Activated B cell treated with CpG ODN at 0.5 μM for 24 hours (primary cell): Measurements from ENCODE around the gene PLTP. TPM values are rescaled to one million over a fixed set of nuclear protein-coding genes. Genes with fewer than 3 reads are reported as not detected.

Experiments used
- ATAC-seq: fragments of 200-7000 bp; cut with Tn5 transposase; one replicate; pipeline ENCODE4 v1.10.0; 2021; ENCODE audit warnings: low read depth, mild to moderate bottlenecking, moderate library complexity
- CTCF ChIA-PET: fragments of 350-600 bp; sonication (Branson Sonifier 250); formaldehyde crosslinking; loops from one replicate; lab custom pipeline; 2021; ENCODE audit warnings: antibody characterized with exemption; lab: Charles Lee
- POLR2A ChIA-PET: fragments of 350-600 bp; sonication (Branson Sonifier 250); formaldehyde crosslinking; loops from one replicate; lab custom pipeline; 2021; ENCODE audit warnings: antibody characterized with exemption; lab: Charles Lee
- DNase-seq: peaks from one replicate; pipeline ENCODE4 v3.0.0; 2022
- H3K27ac Mint-ChIP-seq: one replicate; pipeline ENCODE4 v1.8.0; 2020; ENCODE audit warnings: mixed read lengths
- H3K27me3 Mint-ChIP-seq: one replicate; pipeline ENCODE4 v1.8.0; 2021; ENCODE audit warnings: mixed read lengths
- H3K36me3 Mint-ChIP-seq: one replicate; pipeline ENCODE4 v1.8.0; 2021; ENCODE audit warnings: low read depth, mixed read lengths
- H3K4me1 Mint-ChIP-seq: one replicate; pipeline ENCODE4 v1.8.0; 2021; ENCODE audit warnings: mixed read lengths
- H3K4me3 Mint-ChIP-seq: one replicate; pipeline ENCODE4 v1.8.0; 2020; ENCODE audit warnings: mild to moderate bottlenecking, mixed read lengths
- H3K9me3 Mint-ChIP-seq: one replicate; pipeline ENCODE4 v1.8.0; 2020; ENCODE audit warnings: mixed read lengths
- CTCF ChIP-seq: fragments of 200-600 bp; IDR thresholded peaks from one replicate; pipeline ENCODE4 v1.8.0; 2022; ENCODE audit warnings: antibody characterized with exemption, mild to moderate bottlenecking
- intact Hi-C: fragments of 100-400 bp; cut with micrococcal nuclease; formaldehyde crosslinking; loops from one replicate; pipeline ENCODE4 v1.15.1; 2024
- total RNA-seq: library from RNA; stranded (reverse); gene quantifications from 2 replicates; pipeline ENCODE4 v1.2.3, GENCODE V29; 2022

The PLTP gene
- total RNA-seq, 1 donor from 2014 or later: 2.3 TPM

- H3K9me3 Mint-ChIP-seq: no peaks in the 10 kb centered on the region
- H3K4me3 Mint-ChIP-seq: no peak overlapping the region
- peaks cover 15% of the 10 kb centered on the region for H3K27me3 Mint-ChIP-seq
- no peaks in the 10 kb centered on the region for H3K4me1 Mint-ChIP-seq
- DNase-seq: no peak
- no peak overlapping the region for H3K27ac Mint-ChIP-seq
- ChIA-PET CTCF (no interaction called here), POLR2A (interaction anchor here (0.6 to 1.1 kb wide), 2 partner anchors 10 kb away, joined by 4 to 7 read pairs; no protein-coding TSS in a partner anchor)
- TF ChIP-seq CTCF: no peak
- no peak for ATAC-seq
- intact Hi-C loops: no loop called here
- no peaks in the 10 kb centered on the region for H3K36me3 Mint-ChIP-seq
These were observed 12.7 kb upstream of the PLTP start for GRCh38 chr20:45924391-45925261.

- no peaks in the 10 kb centered on the region for H3K9me3 Mint-ChIP-seq
- POLR2A ChIA-PET: no interaction called here
- H3K4me3 Mint-ChIP-seq: no peak overlapping the region
- H3K36me3 Mint-ChIP-seq: no peaks in the 10 kb centered on the region
- DNase-seq: no peak
- CTCF ChIA-PET: no interaction called here
- intact Hi-C loops: no loop called here
- no peak overlapping the region for H3K27ac Mint-ChIP-seq
- H3K4me1 Mint-ChIP-seq: no peaks in the 10 kb centered on the region
- no peak for TF ChIP-seq CTCF
- ATAC-seq: no peak
- peaks cover 23% of the 10 kb centered on the region for H3K27me3 Mint-ChIP-seq
These were observed 9.6 kb upstream of the PLTP start for GRCh38 chr20:45921337-45922189.

GRCh38 chr20:45920462-45921336 is 8.7 kb upstream of the PLTP start:
- Mint-ChIP-seq H3K27ac (no peak overlapping the region), H3K4me1 (no peaks in the 10 kb centered on the region), H3K4me3 (no peak overlapping the region), H3K27me3 (peaks cover 29% of the 10 kb centered on the region), H3K9me3 (no peaks in the 10 kb centered on the region), H3K36me3 (no peaks in the 10 kb centered on the region)
- intact Hi-C loops: no loop called here
- no peak for ATAC-seq
- ChIA-PET CTCF (no interaction called here), POLR2A (no interaction called here)
- no peak for TF ChIP-seq CTCF
- DNase-seq: no peak

GRCh38 chr20:45919542-45920399 is 7.8 kb upstream of the PLTP start:
- H3K4me3 Mint-ChIP-seq: no peak overlapping the region
- POLR2A ChIA-PET: no interaction called here
- peaks cover 29% of the 10 kb centered on the region for H3K27me3 Mint-ChIP-seq
- no peaks in the 10 kb centered on the region for H3K4me1 Mint-ChIP-seq
- no peak for DNase-seq
- intact Hi-C loops: no loop called here
- no peak for ATAC-seq
- H3K9me3 Mint-ChIP-seq: no peaks in the 10 kb centered on the region
- no peaks in the 10 kb centered on the region for H3K36me3 Mint-ChIP-seq
- no peak overlapping the region for H3K27ac Mint-ChIP-seq
- no peak for TF ChIP-seq CTCF
- CTCF ChIA-PET: no interaction called here
